ENCODE data around the gene PRLR. TPM values are rescaled to one million over a fixed set of nuclear protein-coding genes. Genes with fewer than 3 reads are reported as not detected.

Gene PRLR
- total RNA-seq (2011; cell fraction: chromatin; rRNA removed; ENCODE audit: low replicate concordance) = not detected in 2 replicates
- total RNA-seq (2011; cell fraction: nucleolus; rRNA removed) = not detected in 2 replicates
- total RNA-seq (2011; cell fraction: nucleoplasm; rRNA removed) = not detected in 2 replicates
- total RNA-seq (2014; rRNA removed) (not detected in 2 replicates), total RNA-seq (2014; rRNA removed; fragmentation: Illumina TruSeq; extraction: Trizol) (not detected in 2 replicates), total RNA-seq (2015; rRNA removed; fragmentation: Illumina TruSeq; extraction: Trizol) (not detected in 2 replicates), total RNA-seq (2021) (0.02 and 0.25 TPM in 2 replicates), polyA plus RNA-seq (2011; rRNA removed) (not detected in 2 replicates), polyA plus RNA-seq (2014; fragmentation: Illumina TruSeq; extraction: Trizol) (not detected in 2 replicates), polyA plus RNA-seq (2014; fragmentation: Nextera tagmentation; extraction: Ambion mirVana) (not detected), polyA plus RNA-seq (2014; rRNA removed) (not detected in 2 replicates), polyA minus RNA-seq (2011; rRNA and poly(A)+ RNA removed) (not detected in 2 replicates), Bru-seq, nascent RNA (not detected), BruChase-seq, experiment 1, labeled RNA remaining after a 2-hour chase (percentile 0 among the genes with signal in this experiment), BruChase-seq, experiment 2, labeled RNA remaining after a 6-hour chase (not detected)
- not detected in 2 replicates for polyA plus RNA-seq (2011; cell fraction: cytosol; rRNA removed)
- polyA plus RNA-seq (2011; cell fraction: nucleus; rRNA removed) = not detected in 2 replicates
- polyA plus RNA-seq (2012) = not detected in 2 replicates
- polyA minus RNA-seq (2011; cell fraction: cytosol; rRNA and poly(A)+ RNA removed) = not detected in 2 replicates
- polyA minus RNA-seq (2011; cell fraction: nucleus; rRNA and poly(A)+ RNA removed) = not detected in 2 replicates
- long read RNA-seq, experiment 1 = 0 reads
- long read RNA-seq, experiment 2 = 0 reads
- long read RNA-seq, experiment 3 = 0 reads

DNA sequence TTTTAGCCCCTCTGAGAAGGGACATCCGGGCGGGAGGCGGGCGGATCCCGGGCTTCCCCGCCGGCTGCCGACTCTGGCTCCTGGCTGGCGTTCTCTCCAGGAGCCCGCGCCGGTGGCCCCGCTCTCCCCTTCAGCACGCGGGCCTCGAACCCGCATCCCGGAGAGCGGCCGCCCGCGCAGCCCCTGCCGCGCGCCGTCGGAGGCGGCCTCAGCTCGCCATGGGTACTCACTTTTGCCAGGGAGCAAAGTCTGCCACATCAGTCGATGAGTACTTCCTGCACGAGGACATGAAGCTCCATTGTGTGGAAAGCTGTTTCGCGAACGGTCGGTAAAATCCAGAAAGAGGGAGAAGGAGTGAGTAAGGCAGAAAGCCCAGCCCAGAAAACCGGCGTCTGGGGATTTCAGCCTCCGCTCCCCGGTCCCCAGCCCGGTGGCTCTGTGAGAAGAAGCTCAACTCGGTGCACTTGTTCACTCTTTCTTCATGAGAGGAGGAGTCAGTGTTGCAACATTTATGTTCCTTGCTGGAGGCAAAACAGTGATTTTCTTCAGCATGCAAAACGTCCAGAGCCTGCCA is at the start of gene PRLR:
Gene PRLR (minus strand): TSS at position 450 of the 574 bp plus-strand sequence. CDS start 140,867 bp downstream, outside the sequence.
- peaks cover 0 to 4% of the 10 kb centered on the region in 2 experiments; a peak in 1 of 5 replicates for H3K4me1 ChIP-seq (replicated peaks in 1 of 2; ENCODE audit: control insufficient read depth in 2 of 2, insufficient read depth in 2 of 2, low read length in 2 of 2)
- CTCF ChIA-PET (ENCODE audit: low intra/inter-chr PET ratio) = no interaction called here
- no peaks in the 10 kb centered on the region for H3K9me3 ChIP-seq (replicated peaks; ENCODE audit: control insufficient read depth, insufficient read depth, low read depth, low read length)
- no peaks in the 10 kb centered on the region for H3K36me3 ChIP-seq (ENCODE audit: control insufficient read depth, insufficient read depth, low read length)
- in situ Hi-C loops (cut with MboI) = no loop called here
- H3K27me3 ChIP-seq (ENCODE audit: control insufficient read depth in 2 of 2, insufficient read depth in 2 of 2, low read length in 2 of 2) = peaks cover 12 to 29% of the 10 kb centered on the region in 2 experiments; a peak in 4 of 5 replicates
- no peak within 1 kb of the TSS for H2AFZ ChIP-seq (ENCODE audit: low read depth, low read length)
- no peaks in the 10 kb centered on the region for H3K9me1 ChIP-seq (ENCODE audit: control insufficient read depth, insufficient read depth, low read length)
- H3K9ac ChIP-seq (ENCODE audit: insufficient read depth in 1 of 2, low read depth in 2 of 2, low read length in 2 of 2) = no peak within 1 kb of the TSS
- POLR2A ChIA-PET = no interaction called here
- H3K79me2 ChIP-seq (ENCODE audit: control insufficient read depth, insufficient read depth, low read length) = no peaks in the 10 kb centered on the region
- intact Hi-C loops (cut with micrococcal nuclease) = no loop called here
- no peak for ATAC-seq
- WGBS (ENCODE audit: insufficient coverage, low coverage, missing lambda C conversion rate) = 2% methylated on average over 41 of the region's 42 CpGs
- H3K4me3 ChIP-seq = no peak within 1 kb of the TSS
- no peak within 1 kb of the TSS for H3K4me2 ChIP-seq (ENCODE audit: insufficient read depth, low read length)
- H4K20me1 ChIP-seq (replicated peaks; ENCODE audit: control insufficient read depth, insufficient read depth, low read length) = no peaks in the 10 kb centered on the region; the same call in 1 of the 2 replicates
- H3K27ac ChIP-seq (ENCODE audit: extremely low read depth, low read depth, low read length) = no peak within 1 kb of the TSS
- TF ChIP-seq SMARCA5 (IDR thresholded peaks at IDR 0.05) (no peak), ZNF780A (CRISPR knock-in tag; IDR thresholded peaks at IDR 0.05) (no peak), EWSR1 (IDR thresholded peaks at IDR 0.05; ENCODE audit: borderline replicate concordance, low read depth, partially characterized antibody) (no peak), GTF2E2 (tag; IDR thresholded peaks at IDR 0.05) (no peak), RBM25 (IDR thresholded peaks at IDR 0.05; ENCODE audit: low read depth, low read length, severe bottlenecking) (no peak), ZNF354B (CRISPR knock-in tag; IDR thresholded peaks at IDR 0.05) (no peak), E2F6 (IDR thresholded peaks at IDR 0.05; ENCODE audit: borderline replicate concordance in 1 of 2, extremely low read depth in 1 of 2, insufficient read depth in 1 of 2, insufficient read length in 1 of 2, low read depth in 1 of 2, low read length in 1 of 2, poor library complexity in 1 of 2, severe bottlenecking in 1 of 2) (no peak), ZNF668 (CRISPR knock-in tag; IDR thresholded peaks at IDR 0.05) (no peak), MIER1 (IDR thresholded peaks at IDR 0.05; ENCODE audit: low read depth) (no peak), PPARD (CRISPR knock-in tag; IDR thresholded peaks at IDR 0.05) (no peak)
- DNase-seq (ENCODE audit: extremely low read depth in 1 of 4, low spot score in 3 of 4) = no peak
- FAIRE-seq = no peak
- BruUV-seq (replicated peaks) = no TSS peak

Data from K562 (cell line).